ENCODE data around the gene OSGEP.

GRCh38 chr14:20489093-20489994 is 34.7 kb upstream of the OSGEP start:
- TF ChIP-seq, protein P1, sequence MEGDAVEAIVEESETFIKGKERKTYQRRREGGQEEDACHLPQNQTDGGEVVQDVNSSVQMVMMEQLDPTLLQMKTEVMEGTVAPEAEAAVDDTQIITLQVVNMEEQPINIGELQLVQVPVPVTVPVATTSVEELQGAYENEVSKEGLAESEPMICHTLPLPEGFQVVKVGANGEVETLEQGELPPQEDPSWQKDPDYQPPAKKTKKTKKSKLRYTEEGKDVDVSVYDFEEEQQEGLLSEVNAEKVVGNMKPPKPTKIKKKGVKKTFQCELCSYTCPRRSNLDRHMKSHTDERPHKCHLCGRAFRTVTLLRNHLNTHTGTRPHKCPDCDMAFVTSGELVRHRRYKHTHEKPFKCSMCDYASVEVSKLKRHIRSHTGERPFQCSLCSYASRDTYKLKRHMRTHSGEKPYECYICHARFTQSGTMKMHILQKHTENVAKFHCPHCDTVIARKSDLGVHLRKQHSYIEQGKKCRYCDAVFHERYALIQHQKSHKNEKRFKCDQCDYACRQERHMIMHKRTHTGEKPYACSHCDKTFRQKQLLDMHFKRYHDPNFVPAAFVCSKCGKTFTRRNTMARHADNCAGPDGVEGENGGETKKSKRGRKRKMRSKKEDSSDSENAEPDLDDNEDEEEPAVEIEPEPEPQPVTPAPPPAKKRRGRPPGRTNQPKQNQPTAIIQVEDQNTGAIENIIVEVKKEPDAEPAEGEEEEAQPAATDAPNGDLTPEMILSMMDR (IDR thresholded peaks at IDR 0.05; ENCODE audit: low read depth, low read length) = no peak
- no peak for TF ChIP-seq EZH2phosphoT487 (IDR thresholded peaks at IDR 0.05; ENCODE audit: low read depth)
